NAMALWA (cell line): ENCODE data around the gene SPRY1.

ENCODE experiments used
- DNase-seq: peaks from one replicate; pipeline ENCODE4 v3.0.0-alpha.2; 2015; ENCODE audit warnings: low spot score

The SPRY1 gene

DNA sequence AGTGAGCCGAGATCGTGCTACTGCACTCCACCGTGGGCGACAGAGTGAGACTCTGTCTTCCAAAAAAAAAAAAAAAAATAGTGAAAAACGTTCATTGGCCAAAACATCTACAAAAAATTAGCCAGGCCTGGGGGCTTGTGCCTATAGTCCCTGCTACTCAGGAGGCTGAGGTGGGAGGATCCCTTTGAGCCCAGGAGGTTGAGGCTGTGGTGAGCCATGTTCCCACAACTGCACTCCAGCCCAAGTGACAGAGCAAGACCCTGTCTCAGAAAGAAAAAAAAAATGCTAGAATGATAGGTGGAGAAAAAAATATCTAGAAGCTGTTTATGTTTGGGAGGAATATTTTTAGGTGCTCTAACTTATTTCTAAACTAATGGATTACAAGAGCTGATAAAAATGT lies 14.9 kb downstream of the SPRY1 start:
- DNase-seq = no peak

- DNase-seq = no peak
These were observed 15.5 kb downstream of the SPRY1 start for GRCh38 chr4:123412091-123412505.

- DNase-seq = no peak
These were observed 16.3 kb downstream of the SPRY1 start for GRCh38 chr4:123412700-123413512.

GRCh38 chr4:123415576-123415975 lies 19.0 kb downstream of the SPRY1 start:
- no peak for DNase-seq

DNA sequence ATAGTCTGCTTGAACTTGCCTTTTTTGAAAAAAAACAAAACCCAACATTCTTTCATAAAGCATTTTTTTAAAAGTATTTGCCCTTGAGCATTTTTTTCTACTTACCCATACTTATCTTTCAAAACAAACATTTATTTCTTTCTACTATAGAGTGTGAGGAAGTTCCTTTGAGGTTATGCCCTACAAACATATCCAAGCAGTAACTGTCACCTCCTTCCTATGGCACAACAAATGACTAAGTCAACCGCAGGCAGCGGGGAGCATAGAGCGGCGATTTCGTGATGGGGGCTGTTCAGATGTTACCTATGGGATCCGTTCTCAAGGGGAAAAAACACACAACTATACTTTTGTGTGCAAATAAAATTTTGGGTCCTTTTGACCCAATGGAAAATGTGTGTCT lies 19.4 kb downstream of the SPRY1 start:
- DNase-seq = no peak

- no peak for DNase-seq
These were observed 21.2 kb downstream of the SPRY1 start for GRCh38 chr4:123417813-123418212.

DNA sequence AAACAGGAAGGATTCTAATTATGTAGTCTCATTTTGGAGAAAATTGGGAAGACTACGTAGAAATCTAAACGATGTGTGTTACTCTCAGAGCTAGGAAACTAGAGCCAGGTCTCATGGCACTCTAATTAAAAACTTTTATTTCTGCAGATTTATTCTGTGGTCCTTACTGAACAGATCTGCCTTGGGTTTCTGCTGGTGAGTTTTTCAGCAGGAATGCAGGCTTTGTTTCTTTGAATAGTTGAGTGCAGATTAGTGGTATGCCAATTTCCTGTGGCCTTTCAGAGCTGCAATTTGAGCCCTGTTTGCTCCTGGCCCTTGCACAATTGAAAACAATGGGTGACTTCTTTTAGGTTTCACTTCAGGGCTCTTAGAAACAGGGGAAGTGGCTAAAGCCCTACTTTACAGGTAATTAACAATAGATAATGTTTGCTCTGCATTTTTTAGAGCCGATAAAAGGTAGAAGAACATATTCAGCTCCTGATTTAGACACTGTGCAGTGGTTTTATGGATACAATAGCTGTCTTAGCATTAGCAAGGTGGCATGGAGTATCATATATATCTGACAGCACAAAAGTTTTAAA lies 21.8 kb downstream of the SPRY1 start:
- no peak for DNase-seq

- DNase-seq = no peak
These were observed 23.5 kb downstream of the SPRY1 start for GRCh38 chr4:123419885-123420755.

DNA sequence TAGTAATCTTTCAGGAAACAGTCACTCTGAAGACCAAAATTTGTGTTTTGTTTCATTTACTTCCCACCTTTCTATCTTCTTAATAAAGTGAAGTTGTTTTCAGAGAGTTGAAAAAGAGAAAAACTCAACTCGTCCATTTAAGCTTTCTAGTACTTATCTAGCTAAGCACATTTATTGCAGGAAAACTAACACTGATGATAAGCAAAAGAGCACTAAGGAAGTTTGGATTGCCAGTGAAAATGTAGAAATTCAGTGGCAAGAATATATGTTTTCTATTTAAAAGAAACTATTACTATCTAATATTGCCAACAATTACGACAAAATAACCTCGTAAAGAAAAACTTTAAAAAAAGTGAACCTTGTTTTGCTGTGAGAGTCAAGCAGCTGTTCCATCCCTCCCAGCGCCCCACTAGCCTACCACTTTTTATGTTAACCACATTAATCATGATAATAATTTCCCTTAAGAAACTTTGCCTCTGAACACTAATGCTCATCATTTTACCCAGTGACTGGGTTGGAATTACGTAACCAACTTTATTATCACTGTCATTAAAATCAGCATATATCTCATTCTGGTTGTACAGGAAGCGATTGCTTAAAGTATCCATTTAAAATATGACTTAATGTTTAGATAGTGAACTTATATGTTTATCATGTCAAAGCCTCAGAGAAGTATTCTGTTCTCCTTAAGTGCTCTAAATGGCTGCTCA lies 24.8 kb downstream of the SPRY1 start:
- no peak for DNase-seq

- DNase-seq = no peak
These were observed 25.6 kb downstream of the SPRY1 start for GRCh38 chr4:123421937-123422781.

GRCh38 chr4:123423819-123424218 lies 27.2 kb downstream of the SPRY1 start:
- DNase-seq = no peak

- DNase-seq = no peak
These were observed 31.4 kb downstream of the SPRY1 start for GRCh38 chr4:123427951-123428350.

DNA sequence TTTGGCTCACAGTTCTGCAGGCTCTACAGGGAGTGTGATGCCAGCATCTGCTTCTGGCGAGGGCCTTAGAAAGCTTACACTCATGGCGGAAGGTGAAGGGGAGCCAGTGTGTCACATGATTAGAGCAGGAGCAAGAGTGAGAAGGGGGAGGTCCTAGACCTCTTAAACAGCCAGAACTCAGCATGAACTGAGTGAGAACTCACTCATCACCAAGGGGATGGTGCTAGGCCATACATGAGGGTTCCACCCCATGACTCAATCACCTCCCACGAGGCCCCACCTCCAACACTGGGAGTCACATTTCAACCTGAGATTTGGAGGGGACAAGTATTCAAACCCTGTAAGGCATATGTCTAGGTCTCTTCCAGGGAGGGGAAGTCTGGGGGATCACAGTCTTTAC lies 33.4 kb downstream of the SPRY1 start:
- no peak for DNase-seq

GRCh38 chr4:123430501-123430900 lies 33.9 kb downstream of the SPRY1 start:
- DNase-seq = no peak

- no peak for DNase-seq
These were observed 37.0 kb downstream of the SPRY1 start for GRCh38 chr4:123433573-123433972.

DNA sequence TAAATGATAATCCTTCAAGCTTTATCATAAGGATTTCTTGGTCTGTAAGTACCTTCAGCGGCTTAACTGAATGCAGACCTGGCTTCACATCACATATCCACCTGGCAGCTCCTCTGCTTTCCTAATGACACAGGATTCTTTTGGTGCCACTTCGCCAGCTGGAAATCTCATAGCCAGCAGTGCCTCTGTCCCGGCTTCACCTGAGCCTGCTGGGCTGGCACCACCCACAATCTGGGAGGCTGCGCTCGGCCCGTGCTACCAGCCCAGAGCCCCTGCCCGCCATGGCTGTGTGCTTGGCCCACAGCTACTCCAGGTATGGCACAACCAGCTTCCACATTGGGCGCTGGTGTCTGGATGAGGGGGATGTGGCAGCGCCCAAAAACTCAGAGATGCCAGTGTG lies 37.4 kb downstream of the SPRY1 start:
- no peak for DNase-seq

DNA sequence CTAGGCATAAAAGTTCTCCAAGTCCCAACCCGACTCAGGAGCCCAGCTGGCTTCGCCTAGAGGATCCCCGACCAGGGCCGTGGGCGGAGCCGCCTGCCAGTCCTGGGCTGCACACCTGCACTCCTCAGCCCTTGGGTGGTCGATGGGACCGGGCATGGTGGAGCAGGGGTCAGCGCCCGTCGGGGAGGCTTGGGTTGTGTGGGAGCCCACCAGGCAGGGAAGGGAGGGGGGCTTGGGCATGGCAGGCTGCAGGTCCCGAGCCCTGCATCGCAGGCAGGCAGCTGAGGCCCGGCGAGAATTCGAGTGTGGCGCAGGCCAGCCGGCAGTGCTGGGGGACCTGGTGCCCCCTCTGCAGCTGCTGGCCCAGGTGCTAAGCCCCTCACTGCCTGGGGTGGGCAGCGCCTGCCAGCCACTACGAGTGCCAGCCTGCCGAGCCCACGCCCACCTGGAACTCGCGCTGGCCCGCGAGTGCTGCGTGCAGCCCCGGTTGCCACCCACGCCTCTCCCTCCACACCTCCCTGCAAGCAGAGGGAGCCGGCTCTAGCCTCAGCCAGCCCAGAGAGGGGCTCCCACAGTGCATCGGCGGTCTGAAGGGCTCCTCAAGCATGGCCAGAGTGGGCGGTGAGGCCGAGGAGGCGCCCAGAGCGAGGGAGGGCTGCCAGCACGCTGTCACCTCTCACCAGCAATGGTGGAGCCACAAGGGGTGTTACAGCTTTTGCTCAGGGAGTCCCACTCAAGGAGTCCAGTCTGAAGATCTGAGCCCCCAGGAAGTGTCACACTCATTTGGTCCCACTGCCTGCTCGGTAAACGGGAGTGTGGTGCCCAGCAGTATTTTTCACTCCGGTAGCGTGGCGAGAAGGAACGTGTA lies 38.9 kb downstream of the SPRY1 start:
- no peak for DNase-seq

DNA sequence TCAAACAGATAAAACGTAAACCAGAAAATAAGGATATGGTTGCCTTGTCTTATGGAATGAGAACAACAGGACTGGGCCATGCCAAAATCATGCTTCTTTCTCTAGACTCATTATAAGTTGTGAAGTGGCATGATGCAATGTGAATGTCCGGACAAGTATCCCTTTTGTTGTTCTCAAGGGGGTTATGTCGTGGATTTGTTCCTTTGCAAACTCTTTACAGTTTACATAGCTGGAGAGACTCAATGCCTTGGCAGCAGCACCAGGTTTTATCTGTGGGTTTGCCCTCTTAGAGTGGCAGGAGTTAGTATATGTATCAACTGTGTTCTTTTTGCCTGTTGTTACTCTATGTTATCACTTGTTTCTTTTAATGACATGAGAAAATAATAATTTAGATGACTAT lies 41.4 kb downstream of the SPRY1 start:
- DNase-seq = no peak

DNA sequence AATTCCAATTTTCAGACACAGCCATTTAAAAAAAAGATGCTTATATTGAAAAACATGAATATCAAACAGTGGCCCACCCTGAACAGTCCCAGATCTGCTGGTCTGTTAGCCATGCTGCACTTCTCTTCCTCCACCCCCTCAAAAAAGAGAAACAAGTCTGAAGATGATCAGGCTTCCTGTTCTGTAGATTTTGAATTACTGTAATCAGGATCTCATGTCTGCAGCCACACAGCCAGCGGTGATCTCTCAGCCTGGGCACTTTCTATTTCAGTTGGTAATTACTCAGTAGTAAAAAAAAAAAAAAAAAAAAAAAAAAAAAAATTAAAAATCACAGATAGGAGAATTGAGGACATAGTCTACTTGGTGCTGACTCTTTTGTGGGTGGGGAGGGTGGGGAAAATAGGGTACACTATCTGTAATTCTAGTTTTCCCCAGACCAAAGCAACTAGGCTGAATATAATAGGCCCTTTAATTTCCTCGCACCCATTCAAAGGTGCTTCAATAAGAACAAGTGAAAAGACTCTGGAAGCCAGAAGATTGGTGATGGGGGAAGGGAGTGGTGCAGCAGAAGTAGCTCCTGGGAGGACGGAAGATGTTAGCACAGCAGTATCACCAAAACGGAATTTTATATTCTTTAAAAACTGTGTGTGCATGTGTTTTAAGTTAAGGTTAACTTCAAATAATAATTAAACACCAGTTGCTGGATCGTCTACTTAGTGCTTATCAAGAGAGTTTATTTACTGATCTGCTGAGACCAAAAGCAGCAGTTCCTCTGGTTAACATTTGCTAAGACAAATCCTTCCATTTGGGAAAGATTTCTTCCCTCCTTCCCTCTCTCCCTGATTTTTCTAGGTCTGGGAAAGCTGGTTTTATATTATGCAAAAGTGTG lies 47.0 kb downstream of the SPRY1 start:
- DNase-seq = peak; percentile 30
